Lung (tissue), 12 donors: ENCODE results near the gene NAT14. TPM values are rescaled to one million over a fixed set of nuclear protein-coding genes. Genes with fewer than 3 reads are reported as not detected.
A peak's percentile ranks its signal among the peaks of the same experiment; 100 is the strongest.
"Not testable (repeated sequence)": the region's sequence is repeated elsewhere in the genome, so short reads cannot be mapped to it uniquely, and the experiment has no call there.

Source experiments
- ATAC-seq: fragments of 200-7000 bp; cut with Tn5 transposase; one replicate; pipeline ENCODE4 v1.9.1; 2020; ENCODE audit warnings: moderate number of reproducible peaks; ENCODE audit not compliant: insufficient read depth, low FRiP score
- DNase-seq, 3 donors: peaks; one replicate each; pipeline ENCODE4 v3.0.0-alpha.2; 2013 to 2017
- H3K27ac ChIP-seq, 2 donors: one replicate each; pipeline ENCODE4 v1.5.1; 2013; ENCODE audit warnings: mild to moderate bottlenecking in 2 of 2, moderate library complexity in 2 of 2, control low read depth in 1 of 2, inconsistent platforms in 1 of 2, low read depth in 1 of 2, low read length in 1 of 2
- H3K27me3 ChIP-seq, 3 donors: one replicate each; pipeline ENCODE4 v1.5.1; 2013; ENCODE audit warnings: low read length in 2 of 3; ENCODE audit not compliant: control insufficient read depth in 3 of 3, insufficient read depth in 3 of 3
- H3K36me3 ChIP-seq, 4 donors: one replicate each; pipeline ENCODE4 v1.5.1; 2013; ENCODE audit warnings: low read length in 4 of 4, mild to moderate bottlenecking in 1 of 4, moderate library complexity in 1 of 4; ENCODE audit not compliant: control insufficient read depth in 4 of 4, insufficient read depth in 4 of 4
- H3K4me1 ChIP-seq, 5 donors: one replicate each; pipeline ENCODE4 v1.5.1; 2013; ENCODE audit warnings: low read length in 5 of 5, mild to moderate bottlenecking in 2 of 5, moderate library complexity in 1 of 5; ENCODE audit not compliant: control insufficient read depth in 5 of 5, insufficient read depth in 5 of 5
- H3K4me3 ChIP-seq: one replicate; pipeline ENCODE4 v1.5.1; 2013; ENCODE audit warnings: mild to moderate bottlenecking, control low read depth, moderate library complexity
- H3K9ac ChIP-seq, 2 donors: one replicate each; pipeline ENCODE4 v1.5.1; 2013; ENCODE audit warnings: low read length in 2 of 2, control low read depth in 1 of 2; ENCODE audit not compliant: insufficient read depth in 1 of 2
- H3K9me3 ChIP-seq, 4 donors: one replicate each; pipeline ENCODE4 v1.5.1; 2013; ENCODE audit warnings: low read length in 3 of 4, mild to moderate bottlenecking in 1 of 4, moderate library complexity in 1 of 4; ENCODE audit not compliant: control insufficient read depth in 4 of 4, insufficient read depth in 3 of 4
- WGBS, 2 donors: extraction: QIAGEN DNeasy Blood & Tissue Kit; methylation state at CpG; one replicate each; pipeline ENCODE4 v1.1.7; 2013; 5-methylcytosine and 5-hydroxymethylcytosine counted together
- polyA plus RNA-seq, 2 donors: library from polyadenylated mRNA; stranded (reverse); fragments of 200-250 nt; gene quantifications; one replicate each; pipeline ENCODE4 v1.2.1, GENCODE V29; 2013
- total RNA-seq, 2 donors: library from RNA; depleted of rRNA in 1 of 2; stranded (reverse); fragments of >200 nt in 1 of 2; gene quantifications; one replicate each; pipeline ENCODE4 v1.2.1, GENCODE V29; 2014 to 2021
- TF ChIP-seq, protein P1 (sequence below): IDR thresholded peaks from 2 replicates; pipeline ENCODE4 v1.5.1; 2012; ENCODE audit warnings: mild to moderate bottlenecking; ENCODE audit errors: control extremely low read depth, extremely low read depth
- donor health status: control.
- donor health status: control.
- donor health status: Bipolar disorder and iron deficiency.
- donor health status: healthy.
- donor health status: DM: yes; HTN: yes; CAD: no.

NAT14 gene
- total and polyA plus RNA-seq, 4 donors, result 17.7 to 46.2 (median 33.2) TPM

- Histone ChIP-seq H3K9ac (no peak overlapping the region), H3K9me3 (peaks cover 0 to 2% (median 0%) of the 10 kb centered on the region in 4 donors), H3K27ac (peak overlapping the region; percentile 5 to 56), H3K27me3 (peaks cover 0 to 3% (median 0%) of the 10 kb centered on the region in 3 donors), H3K4me3 (no peak overlapping the region), H3K4me1 (peaks cover 0 to 15% (median 5%) of the 10 kb centered on the region in 5 donors), H3K36me3 (no peaks in the 10 kb centered on the region)
- WGBS, 2 donors, result 48 to 64% methylated on average over 35 to 38 of the region's 38 CpGs
- ATAC-seq, result no peak
- TF ChIP-seq, protein P1, sequence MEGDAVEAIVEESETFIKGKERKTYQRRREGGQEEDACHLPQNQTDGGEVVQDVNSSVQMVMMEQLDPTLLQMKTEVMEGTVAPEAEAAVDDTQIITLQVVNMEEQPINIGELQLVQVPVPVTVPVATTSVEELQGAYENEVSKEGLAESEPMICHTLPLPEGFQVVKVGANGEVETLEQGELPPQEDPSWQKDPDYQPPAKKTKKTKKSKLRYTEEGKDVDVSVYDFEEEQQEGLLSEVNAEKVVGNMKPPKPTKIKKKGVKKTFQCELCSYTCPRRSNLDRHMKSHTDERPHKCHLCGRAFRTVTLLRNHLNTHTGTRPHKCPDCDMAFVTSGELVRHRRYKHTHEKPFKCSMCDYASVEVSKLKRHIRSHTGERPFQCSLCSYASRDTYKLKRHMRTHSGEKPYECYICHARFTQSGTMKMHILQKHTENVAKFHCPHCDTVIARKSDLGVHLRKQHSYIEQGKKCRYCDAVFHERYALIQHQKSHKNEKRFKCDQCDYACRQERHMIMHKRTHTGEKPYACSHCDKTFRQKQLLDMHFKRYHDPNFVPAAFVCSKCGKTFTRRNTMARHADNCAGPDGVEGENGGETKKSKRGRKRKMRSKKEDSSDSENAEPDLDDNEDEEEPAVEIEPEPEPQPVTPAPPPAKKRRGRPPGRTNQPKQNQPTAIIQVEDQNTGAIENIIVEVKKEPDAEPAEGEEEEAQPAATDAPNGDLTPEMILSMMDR, result no peak
- no peak for DNase-seq
Measured at GRCh38 chr19:55493645-55494171, 8.7 kb downstream of the NAT14 start.

DNA sequence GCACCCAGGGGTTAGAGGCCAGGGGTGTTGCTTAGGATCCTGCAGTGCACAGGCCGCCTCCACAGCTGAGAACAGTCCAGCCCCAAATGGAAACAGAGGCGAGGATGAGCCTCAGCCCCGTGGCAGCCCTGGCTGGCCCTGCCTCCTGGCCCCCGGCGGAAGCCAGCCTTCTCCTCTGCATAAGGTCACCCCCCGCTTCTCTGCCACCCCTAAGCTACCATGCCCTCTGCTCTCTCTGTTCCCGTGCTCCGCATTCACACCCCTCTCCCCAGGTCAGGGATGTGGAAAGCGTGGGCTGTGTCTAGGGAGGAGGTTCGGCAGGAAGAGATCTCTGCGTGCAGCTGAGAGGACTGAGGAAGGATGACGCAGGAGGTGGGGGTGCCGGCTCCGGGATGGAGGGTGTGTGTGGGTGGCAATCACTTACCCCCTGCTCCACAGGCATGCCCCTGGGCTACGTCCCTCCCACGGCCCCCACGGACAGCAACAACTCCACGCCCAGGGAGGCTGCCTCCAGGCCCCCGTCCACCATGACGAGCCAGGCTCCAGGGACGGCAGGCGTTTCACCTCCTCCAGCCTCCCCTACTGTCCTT, 9.3 kb downstream of the NAT14 start:
- WGBS, 2 donors, result 38 to 49% methylated on average over 22 of the region's 22 CpGs
- H3K9me3 ChIP-seq, result peaks cover 0 to 2% (median 0%) of the 10 kb centered on the region in 4 donors
- H3K4me1 ChIP-seq, result peaks cover 0 to 14% (median 5%) of the 10 kb centered on the region in 5 donors
- TF ChIP-seq, protein P1, result no peak
- no peak overlapping the region for H3K9ac ChIP-seq
- H3K27me3 ChIP-seq, result peaks cover 0 to 3% (median 0%) of the 10 kb centered on the region in 3 donors
- peak; percentile 61 for ATAC-seq
- no peaks in the 10 kb centered on the region for H3K36me3 ChIP-seq
- H3K4me3 ChIP-seq, result no peak overlapping the region
- DNase-seq, result no peak
- H3K27ac ChIP-seq, result peak overlapping the region; percentile 51 to 56

DNA sequence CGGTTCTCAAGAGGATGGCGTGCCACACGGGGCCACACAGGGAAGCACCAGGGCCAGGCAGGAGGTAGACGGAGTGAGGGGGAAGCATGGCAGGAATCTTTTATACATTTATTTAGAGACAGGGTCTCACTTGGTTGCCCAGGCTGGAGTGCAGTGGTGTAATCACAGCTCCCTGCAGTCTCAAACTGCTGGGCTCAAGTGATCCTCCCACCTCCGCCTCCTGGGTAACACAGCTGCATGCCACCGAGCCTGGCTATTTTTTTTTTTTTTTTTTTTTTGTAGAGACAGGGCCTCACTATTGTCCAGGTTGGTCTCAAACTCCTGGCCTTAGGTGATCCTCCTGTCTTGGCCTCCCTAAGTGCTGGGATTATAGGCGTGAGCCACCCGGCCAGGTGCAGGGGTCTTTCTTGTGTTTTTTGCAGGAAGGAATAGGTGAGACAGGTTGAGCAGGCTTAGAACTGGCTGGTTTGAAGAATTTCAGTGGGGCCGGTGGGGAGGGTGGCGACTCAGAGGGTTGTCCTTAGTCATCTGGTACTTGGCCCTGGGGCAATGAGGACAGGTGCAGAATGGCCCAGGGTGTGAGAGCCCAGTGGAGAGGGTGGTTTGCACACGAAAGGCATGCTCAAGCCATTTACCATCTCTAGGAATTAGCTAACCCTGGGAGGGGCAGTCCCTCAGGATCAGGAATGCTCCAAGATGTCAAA, 10.8 kb downstream of the NAT14 start:
- H3K4me1 ChIP-seq, result peaks cover 0 to 10% (median 5%) of the 10 kb centered on the region in 5 donors
- no peaks in the 10 kb centered on the region for H3K36me3 ChIP-seq
- TF ChIP-seq, protein P1, result no peak
- no peak overlapping the region for H3K4me3 ChIP-seq
- H3K9ac ChIP-seq, result no peak overlapping the region
- DNase-seq, result no peak
- ATAC-seq, result no peak
- H3K27me3 ChIP-seq, result peaks cover 0 to 3% (median 0%) of the 10 kb centered on the region in 3 donors
- WGBS, 2 donors, result 79 to 85% methylated on average over 11 of the region's 11 CpGs
- no peak overlapping the region for H3K27ac ChIP-seq
- peaks cover 0 to 2% (median 0%) of the 10 kb centered on the region in 4 donors for H3K9me3 ChIP-seq

DNA sequence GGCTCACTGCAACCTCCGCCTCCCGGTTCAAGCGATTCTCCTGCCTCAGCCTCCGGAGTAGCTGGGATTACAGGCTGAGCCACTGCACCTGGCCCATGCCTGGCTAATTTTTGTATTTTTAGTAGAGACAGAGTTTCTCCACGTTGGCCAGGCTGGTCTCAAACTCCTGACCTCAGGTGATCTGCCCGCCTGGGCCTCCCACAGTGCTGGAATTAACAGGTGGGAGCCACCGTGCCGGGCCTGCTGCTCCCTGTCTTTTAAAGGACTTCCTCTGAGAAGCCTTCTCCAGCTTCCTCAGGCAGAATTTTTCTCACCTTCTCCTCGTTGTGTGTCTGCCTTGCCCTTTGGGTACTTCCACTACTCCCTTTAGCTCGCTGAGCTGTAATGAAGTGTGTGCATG, 11.8 kb downstream of the NAT14 start:
- not testable (repeated sequence) for ATAC-seq, H3K27me3 ChIP-seq, H3K36me3 ChIP-seq, H3K27ac ChIP-seq, H3K9me3 ChIP-seq, H3K4me3 ChIP-seq, DNase-seq, H3K9ac ChIP-seq
- 85 to 90% methylated on average over 10 of the region's 10 CpGs for WGBS, 2 donors
- H3K4me1 ChIP-seq, result peaks cover 0 to 10% (median 5%) of the 10 kb centered on the region in 5 donors
